ENCODE measurements around the gene FRMPD1. TPM values are rescaled to one million over a fixed set of nuclear protein-coding genes. Genes with fewer than 3 reads are reported as not detected.
A peak's percentile ranks its signal among the peaks of the same experiment; 100 is the strongest.

Gene FRMPD1
- total and polyA plus RNA-seq, 2 donors (not counting 1 experiment from before 2014, with no cell fraction given), result not detected

- no peak for DNase-seq (ENCODE audit: low read depth in 2 of 2)
- no peak for TF ChIP-seq EZH2 (IDR thresholded peaks at IDR 0.05; ENCODE audit: low read length, missing control alignments)
- TF ChIP-seq, protein P1, sequence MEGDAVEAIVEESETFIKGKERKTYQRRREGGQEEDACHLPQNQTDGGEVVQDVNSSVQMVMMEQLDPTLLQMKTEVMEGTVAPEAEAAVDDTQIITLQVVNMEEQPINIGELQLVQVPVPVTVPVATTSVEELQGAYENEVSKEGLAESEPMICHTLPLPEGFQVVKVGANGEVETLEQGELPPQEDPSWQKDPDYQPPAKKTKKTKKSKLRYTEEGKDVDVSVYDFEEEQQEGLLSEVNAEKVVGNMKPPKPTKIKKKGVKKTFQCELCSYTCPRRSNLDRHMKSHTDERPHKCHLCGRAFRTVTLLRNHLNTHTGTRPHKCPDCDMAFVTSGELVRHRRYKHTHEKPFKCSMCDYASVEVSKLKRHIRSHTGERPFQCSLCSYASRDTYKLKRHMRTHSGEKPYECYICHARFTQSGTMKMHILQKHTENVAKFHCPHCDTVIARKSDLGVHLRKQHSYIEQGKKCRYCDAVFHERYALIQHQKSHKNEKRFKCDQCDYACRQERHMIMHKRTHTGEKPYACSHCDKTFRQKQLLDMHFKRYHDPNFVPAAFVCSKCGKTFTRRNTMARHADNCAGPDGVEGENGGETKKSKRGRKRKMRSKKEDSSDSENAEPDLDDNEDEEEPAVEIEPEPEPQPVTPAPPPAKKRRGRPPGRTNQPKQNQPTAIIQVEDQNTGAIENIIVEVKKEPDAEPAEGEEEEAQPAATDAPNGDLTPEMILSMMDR (conservative IDR thresholded peaks at IDR 0.05 in 1 of 2, IDR thresholded peaks at IDR 0.05 in 1 of 2; ENCODE audit: low read depth in 1 of 2, low read length in 2 of 2), result no peak
- Histone ChIP-seq H3K27ac (ENCODE audit: insufficient read depth, low read length) (no peak overlapping the region), H3K36me3 (ENCODE audit: control insufficient read depth, insufficient read depth, low read length) (no peaks in the 10 kb centered on the region), H3K9me3 (ENCODE audit: control insufficient read depth, insufficient read depth, low read depth, low read length) (no peaks in the 10 kb centered on the region), H3K27me3 (ENCODE audit: control insufficient read depth, insufficient read depth, low read length) (peaks cover 27% of the 10 kb centered on the region), H2AFZ (ENCODE audit: low read length) (no peak overlapping the region), H3K4me2 (ENCODE audit: extremely low read depth, insufficient read depth, low read length) (no peak overlapping the region), H3K4me3 (replicated peaks in 1 of 4; ENCODE audit: control extremely low read depth in 1 of 4, insufficient read depth in 1 of 4, low read depth in 3 of 4, low read length in 4 of 4) (no peak overlapping the region), H3K9ac (ENCODE audit: insufficient read depth, low read length) (no peak overlapping the region), H3K79me2 (ENCODE audit: control insufficient read depth, insufficient read depth, low read length) (no peaks in the 10 kb centered on the region), H4K20me1 (ENCODE audit: control insufficient read depth, extremely low read depth, insufficient read depth, low read length) (no peaks in the 10 kb centered on the region), H3K4me1 (ENCODE audit: control insufficient read depth, extremely low read depth, insufficient read depth, low read length) (no peaks in the 10 kb centered on the region)
These were observed 7.5 kb upstream of the FRMPD1 start for GRCh38 chr9:37643214-37643613.

GRCh38 chr9:37645903-37646506 lies 4.7 kb upstream of the FRMPD1 start:
- H3K79me2 ChIP-seq (ENCODE audit: control insufficient read depth, insufficient read depth, low read length), result no peaks in the 10 kb centered on the region
- no peak overlapping the region for H2AFZ ChIP-seq (ENCODE audit: low read length)
- peaks cover 34% of the 10 kb centered on the region for H3K27me3 ChIP-seq (ENCODE audit: control insufficient read depth, insufficient read depth, low read length)
- H3K9ac ChIP-seq (ENCODE audit: insufficient read depth, low read length), result no peak overlapping the region
- no peaks in the 10 kb centered on the region for H3K36me3 ChIP-seq (ENCODE audit: control insufficient read depth, insufficient read depth, low read length)
- H3K9me3 ChIP-seq (ENCODE audit: control insufficient read depth, insufficient read depth, low read depth, low read length), result no peaks in the 10 kb centered on the region
- H3K4me3 ChIP-seq (replicated peaks in 1 of 4; ENCODE audit: control extremely low read depth in 1 of 4, insufficient read depth in 1 of 4, low read depth in 3 of 4, low read length in 4 of 4), result no peak overlapping the region
- H3K4me2 ChIP-seq (ENCODE audit: extremely low read depth, insufficient read depth, low read length), result no peak overlapping the region
- no peaks in the 10 kb centered on the region for H3K4me1 ChIP-seq (ENCODE audit: control insufficient read depth, extremely low read depth, insufficient read depth, low read length)
- no peak for DNase-seq (ENCODE audit: low read depth in 2 of 2)
- no peak for TF ChIP-seq EZH2 (IDR thresholded peaks at IDR 0.05; ENCODE audit: low read length, missing control alignments)
- TF ChIP-seq, protein P1 (conservative IDR thresholded peaks at IDR 0.05 in 1 of 2, IDR thresholded peaks at IDR 0.05 in 1 of 2; ENCODE audit: low read depth in 1 of 2, low read length in 2 of 2), result no peak
- H4K20me1 ChIP-seq (ENCODE audit: control insufficient read depth, extremely low read depth, insufficient read depth, low read length), result no peaks in the 10 kb centered on the region
- no peak overlapping the region for H3K27ac ChIP-seq (ENCODE audit: insufficient read depth, low read length)

GRCh38 chr9:37650299-37650872 lies 368 bp upstream of the FRMPD1 start:
- no peak overlapping the region for H2AFZ ChIP-seq (ENCODE audit: low read length)
- peak overlapping the region; percentile 19 for H3K4me2 ChIP-seq (ENCODE audit: extremely low read depth, insufficient read depth, low read length)
- H3K27me3 ChIP-seq (ENCODE audit: control insufficient read depth, insufficient read depth, low read length), result peaks cover 49% of the 10 kb centered on the region
- no peak overlapping the region for H3K9ac ChIP-seq (ENCODE audit: insufficient read depth, low read length)
- no peak overlapping the region for H3K27ac ChIP-seq (ENCODE audit: insufficient read depth, low read length)
- H3K36me3 ChIP-seq (ENCODE audit: control insufficient read depth, insufficient read depth, low read length), result no peaks in the 10 kb centered on the region
- H3K4me3 ChIP-seq (replicated peaks in 1 of 4; ENCODE audit: control extremely low read depth in 1 of 4, insufficient read depth in 1 of 4, low read depth in 3 of 4, low read length in 4 of 4), result no peak overlapping the region
- H3K79me2 ChIP-seq (ENCODE audit: control insufficient read depth, insufficient read depth, low read length), result no peaks in the 10 kb centered on the region
- H3K9me3 ChIP-seq (ENCODE audit: control insufficient read depth, insufficient read depth, low read depth, low read length), result no peaks in the 10 kb centered on the region
- H3K4me1 ChIP-seq (ENCODE audit: control insufficient read depth, extremely low read depth, insufficient read depth, low read length), result no peaks in the 10 kb centered on the region
- peak; percentile 4 for TF ChIP-seq EZH2 (IDR thresholded peaks at IDR 0.05; ENCODE audit: low read length, missing control alignments)
- TF ChIP-seq, protein P1 (conservative IDR thresholded peaks at IDR 0.05 in 1 of 2, IDR thresholded peaks at IDR 0.05 in 1 of 2; ENCODE audit: low read depth in 1 of 2, low read length in 2 of 2), result no peak
- no peak for DNase-seq (ENCODE audit: low read depth in 2 of 2)
- no peaks in the 10 kb centered on the region for H4K20me1 ChIP-seq (ENCODE audit: control insufficient read depth, extremely low read depth, insufficient read depth, low read length)

Measured in fibroblast of lung (primary cell).